IMR-90 (cell line): ENCODE data around the gene PCSK5. TPM values are rescaled to one million over a fixed set of nuclear protein-coding genes. Genes with fewer than 3 reads are reported as not detected.

Source experiments
- ATAC-seq: fragments of 200-7000 bp; cut with Tn5 transposase; 2 replicates; pipeline ENCODE4 v1.9.1; 2020; ENCODE audit warnings: low read depth, mild to moderate bottlenecking, moderate library complexity
- BruUV-seq: library from RNA; stranded (reverse); fragments of 400-500 nt; replicated peaks from 2 replicates; lab custom pipeline; 2021; lab: Mats Ljungman, UMichigan
- CTCF ChIA-PET: fragments of 300-600 bp; formaldehyde crosslinking; extraction: SDS; loops from one replicate; lab custom pipeline; 2021; ENCODE audit warnings: antibody characterized with exemption; lab: Yijun Ruan, JAX
- POLR2A ChIA-PET: fragments of 300-600 bp; sonication (Branson Sonifier 250); formaldehyde crosslinking; loops from one replicate; lab custom pipeline; 2022; ENCODE audit warnings: antibody characterized with exemption; ENCODE audit not compliant: unreplicated experiment; lab: Charles Lee
- DNase-seq: peaks from one replicate; pipeline ENCODE4 v3.0.0; 2013
- H2AFZ ChIP-seq: replicated peaks from 2 replicates; pipeline ENCODE3; 2013; ENCODE audit warnings: low read length, mild to moderate bottlenecking; ENCODE audit not compliant: poor library complexity
- H2AK5ac ChIP-seq: 2 replicates; pipeline ENCODE4 v1.6.1; 2013; ENCODE audit warnings: low read depth, low read length, inconsistent platforms
- H2AK9ac ChIP-seq: replicated peaks from 2 replicates; pipeline ENCODE3; 2013; ENCODE audit warnings: mild to moderate bottlenecking, low read depth, low read length, moderate library complexity; ENCODE audit not compliant: poor library complexity
- H2BK120ac ChIP-seq: 2 replicates; pipeline ENCODE4 v1.6.1; 2013; ENCODE audit warnings: low read depth, low read length, inconsistent platforms
- H2BK15ac ChIP-seq: 3 replicates; pipeline ENCODE4 v1.6.1; 2013; ENCODE audit warnings: low read depth, low read length, inconsistent platforms
- H2BK20ac ChIP-seq: 2 replicates; pipeline ENCODE4 v1.6.1; 2013; ENCODE audit warnings: low read depth, mild to moderate bottlenecking, inconsistent platforms, low read length, moderate library complexity
- H2BK5ac ChIP-seq: 2 replicates; pipeline ENCODE4 v1.6.1; 2013; ENCODE audit warnings: mild to moderate bottlenecking, low read depth, low read length, inconsistent platforms; ENCODE audit not compliant: poor library complexity, severe bottlenecking
- H3K14ac ChIP-seq: replicated peaks from 2 replicates; pipeline ENCODE4 v1.6.1; 2013; ENCODE audit warnings: low read depth, low read length, inconsistent platforms
- H3K18ac ChIP-seq: 2 replicates; pipeline ENCODE4 v1.6.1; 2013; ENCODE audit warnings: low read depth, low read length, control low read depth
- H3K23ac ChIP-seq: 2 replicates; pipeline ENCODE4 v1.6.1; 2013; ENCODE audit warnings: low read depth, low read length, inconsistent platforms
- H3K27ac ChIP-seq: 2 replicates; pipeline ENCODE4 v1.5.1; 2013; ENCODE audit warnings: mild to moderate bottlenecking, control low read depth, low read length; ENCODE audit not compliant: insufficient read depth
- H3K27me3 ChIP-seq: 2 replicates; pipeline ENCODE4 v1.6.1; 2013; ENCODE audit warnings: low read length; ENCODE audit not compliant: control insufficient read depth, insufficient read depth
- H3K36me3 ChIP-seq: 2 replicates; pipeline ENCODE4 v1.6.1; 2013; ENCODE audit warnings: low read length, mixed read lengths; ENCODE audit not compliant: control insufficient read depth, insufficient read depth
- H3K4ac ChIP-seq: 2 replicates; pipeline ENCODE4 v1.6.1; 2013; ENCODE audit warnings: low read depth, low read length, inconsistent platforms
- H3K4me1 ChIP-seq: 2 replicates; pipeline ENCODE4 v1.6.1; 2013; ENCODE audit warnings: low read length, mixed read lengths; ENCODE audit not compliant: control insufficient read depth, insufficient read depth
- H3K4me2 ChIP-seq: 2 replicates; pipeline ENCODE4 v1.6.1; 2013; ENCODE audit warnings: low read depth, mild to moderate bottlenecking, control low read depth, low read length, moderate library complexity
- H3K4me3 ChIP-seq: 2 replicates; pipeline ENCODE4 v1.5.1; 2013; ENCODE audit warnings: low read depth, mild to moderate bottlenecking, control low read depth, low read length, moderate library complexity; ENCODE audit not compliant: insufficient read depth
- H3K56ac ChIP-seq: 2 replicates; pipeline ENCODE4 v1.6.1; 2013; ENCODE audit warnings: low read length, inconsistent platforms; ENCODE audit not compliant: insufficient read depth; ENCODE audit errors: extremely low read depth
- H3K79me1 ChIP-seq, 2 experiments: 2 replicates each; pipeline ENCODE4 v1.6.1; 2013; ENCODE audit warnings: low read length in 2 of 2, inconsistent platforms in 1 of 2, low read depth in 1 of 2
- H3K9ac ChIP-seq: 2 replicates; pipeline ENCODE4 v1.6.1; 2013; ENCODE audit warnings: low read depth, low read length, control low read depth
- H3K9me1 ChIP-seq: 2 replicates; pipeline ENCODE4 v1.6.1; 2013; ENCODE audit warnings: low read length, inconsistent platforms; ENCODE audit not compliant: insufficient read depth
- H3K9me3 ChIP-seq: 2 replicates; pipeline ENCODE4 v1.6.1; 2013; ENCODE audit warnings: low read length; ENCODE audit not compliant: control insufficient read depth, insufficient read depth
- H4K20me1 ChIP-seq: 2 replicates; pipeline ENCODE4 v1.6.1; 2013; ENCODE audit warnings: low read length, inconsistent platforms; ENCODE audit not compliant: insufficient read depth
- H4K5ac ChIP-seq: 2 replicates; pipeline ENCODE4 v1.6.1; 2013; ENCODE audit warnings: mild to moderate bottlenecking, low read depth, low read length, control low read depth
- H4K8ac ChIP-seq, 2 experiments: 2 replicates each; pipeline ENCODE4 v1.6.1; 2013; ENCODE audit warnings: low read depth in 2 of 2, low read length in 2 of 2, control low read depth in 1 of 2, inconsistent platforms in 1 of 2
- H4K91ac ChIP-seq: 2 replicates; pipeline ENCODE4 v1.6.1; 2013; ENCODE audit warnings: low read depth, low read length, inconsistent platforms; ENCODE audit not compliant: insufficient read depth
- BHLHE40 ChIP-seq: fragments of 150-350 bp; IDR thresholded peaks from 2 replicates; pipeline ENCODE4 v1.6.1; 2016; ENCODE audit warnings: mild to moderate bottlenecking, low read depth, low read length
- CHD1 ChIP-seq: IDR thresholded peaks from 2 replicates; pipeline ENCODE4 v1.6.1; 2012; ENCODE audit warnings: low read depth, low read length, improper control_type of control experiment
- NFE2L2 ChIP-seq: fragments of 150-350 bp; IDR thresholded peaks from 2 replicates; pipeline ENCODE4 v1.6.1; 2016; ENCODE audit warnings: low read depth, mild to moderate bottlenecking, low read length
- RAD21 ChIP-seq: IDR thresholded peaks from 2 replicates; pipeline ENCODE4 v1.6.1; 2012; ENCODE audit warnings: low read length, improper control_type of control experiment
- SMC3 ChIP-seq: fragments of 150-350 bp; IDR thresholded peaks from 2 replicates; pipeline ENCODE4 v1.6.1; 2016; ENCODE audit warnings: low read depth, mild to moderate bottlenecking, antibody characterized with exemption, low read length, moderate library complexity
- WGBS, 2 experiments: methylation state at CpG; one replicate each; pipeline versions ENCODE4 v1.1.5 to v1.1.7; 2013; ENCODE audit warnings: missing lambda C conversion rate in 2 of 2; ENCODE audit not compliant: insufficient read length in 1 of 2; ENCODE audit errors: extremely low coverage in 2 of 2; 5-methylcytosine and 5-hydroxymethylcytosine counted together
- dilution Hi-C: fragments of 300-500 bp; cut with HindIII; formaldehyde crosslinking; loops from one replicate; pipeline ENCODE4 v1.14.3; 2018; ENCODE audit warnings: low sequenced_read_pairs; ENCODE audit not compliant: unreplicated experiment
- in situ Hi-C: fragments of 300-500 bp; cut with MboI; formaldehyde crosslinking; loops from 3 replicates; pipeline ENCODE4 v1.14.3; 2019; ENCODE audit warnings: low sequenced_read_pairs, inconsistent platforms, mixed read lengths
- intact Hi-C: fragments of 100-400 bp; cut with micrococcal nuclease; formaldehyde crosslinking; loops from 2 replicates; pipeline ENCODE4 v1.10.0; 2022
- polyA plus RNA-seq, 3 experiments: library from polyadenylated mRNA; depleted of rRNA; stranded (reverse); fragments of >200 nt; gene quantifications; 2 replicates each; pipeline ENCODE4 v1.2.3, GENCODE V29; 2012; ENCODE audit warnings: low replicate concordance in 1 of 3
- total RNA-seq: library from RNA; depleted of rRNA; stranded (reverse); fragments of >200 nt; gene quantifications from 2 replicates; pipeline ENCODE4 v1.2.3, GENCODE V29; 2012

The PCSK5 gene
- total and polyA plus RNA-seq, 2 of the 4 experiments (the other 2 are of a cell fraction), result 1.5 to 3.0 TPM

- H3K4ac ChIP-seq, result no peak overlapping the region
- H4K8ac ChIP-seq, result no peak overlapping the region
- dilution Hi-C loops (no loop called here), intact Hi-C loops (no loop called here), in situ Hi-C loops (no loop called here)
- H3K23ac ChIP-seq, result no peak overlapping the region
- no CpG with 5 or more reads among the region's 5 CpGs for WGBS, 2 experiments
- ATAC-seq, result no peak
- no peaks in the 10 kb centered on the region for H3K79me1 ChIP-seq
- ChIA-PET CTCF (no interaction called here), POLR2A (no interaction called here)
- H2AK9ac ChIP-seq, result no peak overlapping the region
- no peak for DNase-seq
- no peaks in the 10 kb centered on the region for H3K9me3 ChIP-seq
- no peak overlapping the region for H4K91ac ChIP-seq
- no peak overlapping the region for H3K14ac ChIP-seq
- H2AFZ ChIP-seq, result no peak overlapping the region
- no peak overlapping the region for H2AK5ac ChIP-seq
- no peak overlapping the region for H3K9ac ChIP-seq
- H4K20me1 ChIP-seq, result no peaks in the 10 kb centered on the region
- no peak overlapping the region for H2BK5ac ChIP-seq
- H3K4me3 ChIP-seq, result no peak overlapping the region
- H3K36me3 ChIP-seq, result no peaks in the 10 kb centered on the region
- no peaks in the 10 kb centered on the region for H3K9me1 ChIP-seq
- no peak overlapping the region for H3K27ac ChIP-seq
- H3K4me2 ChIP-seq, result no peak overlapping the region
- no peak overlapping the region for H4K5ac ChIP-seq
- H3K4me1 ChIP-seq, result no peaks in the 10 kb centered on the region
- TF ChIP-seq RAD21 (no peak), SMC3 (no peak), BHLHE40 (no peak), NFE2L2 (no peak), CHD1 (no peak)
- H3K18ac ChIP-seq, result no peak overlapping the region
- H2BK15ac ChIP-seq, result no peak overlapping the region
- no peak overlapping the region for H2BK120ac ChIP-seq
- no peak overlapping the region for H2BK20ac ChIP-seq
- H3K27me3 ChIP-seq, result no peaks in the 10 kb centered on the region
- no TSS peak for BruUV-seq
- H3K56ac ChIP-seq, result no peak overlapping the region
These were observed 112.6 kb downstream of the PCSK5 start for GRCh38 chr9:76003041-76003440.
